Activated T-cell treated with anti-CD3 and anti-CD28 coated beads for 48 hours (primary cell): ENCODE measurements around the gene FNDC8.
"Not testable (repeated sequence)": the region's sequence is repeated elsewhere in the genome, so short reads cannot be mapped to it uniquely, and the experiment has no call there.

ENCODE experiments used
- DNase-seq: peaks from one replicate; pipeline ENCODE4 v3.0.0-alpha.2; 2020; ENCODE audit warnings: low read depth

FNDC8 gene

DNA sequence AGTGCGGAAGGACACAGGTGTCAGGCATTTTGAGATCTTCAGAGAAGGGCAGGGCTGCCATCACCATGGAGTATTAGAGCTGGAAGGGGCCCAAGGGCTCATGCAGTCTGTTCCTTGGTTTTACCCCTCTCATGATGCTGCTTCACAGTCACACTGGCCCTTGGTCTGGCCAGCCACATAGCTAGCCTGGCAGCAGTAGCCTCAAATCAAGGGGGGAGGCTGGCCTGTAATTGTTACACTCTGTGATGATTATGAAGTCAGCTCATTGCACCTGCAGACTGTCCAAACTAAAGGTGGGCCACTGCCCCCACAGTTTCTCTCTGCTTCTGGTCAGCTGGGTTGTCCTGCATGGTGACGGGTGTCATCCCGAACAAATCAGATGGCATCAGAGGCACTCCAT, at the start of gene FNDC8:
Gene FNDC8, plus strand, starts transcription at position 301 of the 400 bp plus-strand sequence. Its CDS starts 79 bp downstream, at position 380.
- no peak for DNase-seq

DNA sequence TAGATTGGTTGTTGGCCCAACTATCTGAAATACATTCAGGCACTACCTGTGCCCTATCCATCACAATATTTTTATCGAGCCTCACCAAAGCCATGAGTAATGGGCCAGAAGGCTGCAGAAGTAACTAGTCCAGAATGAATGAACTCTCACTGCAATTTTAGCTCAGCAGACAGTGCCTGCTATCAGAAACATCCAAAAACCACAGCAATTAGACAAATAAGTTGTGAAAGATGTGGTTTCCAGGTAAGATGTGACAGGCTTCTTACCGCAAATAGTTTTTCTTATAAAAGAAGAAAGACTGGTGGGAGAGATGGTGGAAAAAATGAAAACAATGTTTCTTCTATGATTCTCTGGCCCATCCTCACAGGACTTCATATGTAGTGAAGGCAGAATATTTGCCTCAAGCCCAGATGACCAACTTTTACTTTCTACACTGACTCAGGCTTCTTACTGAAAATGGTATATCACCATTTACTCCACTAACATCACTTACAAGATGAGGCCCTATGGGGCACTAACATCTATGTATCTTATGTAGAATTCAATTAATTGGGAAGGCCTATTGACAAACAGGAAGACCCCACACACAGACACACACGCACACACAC, 48.1 kb upstream of the FNDC8 start:
- no peak for DNase-seq

DNA sequence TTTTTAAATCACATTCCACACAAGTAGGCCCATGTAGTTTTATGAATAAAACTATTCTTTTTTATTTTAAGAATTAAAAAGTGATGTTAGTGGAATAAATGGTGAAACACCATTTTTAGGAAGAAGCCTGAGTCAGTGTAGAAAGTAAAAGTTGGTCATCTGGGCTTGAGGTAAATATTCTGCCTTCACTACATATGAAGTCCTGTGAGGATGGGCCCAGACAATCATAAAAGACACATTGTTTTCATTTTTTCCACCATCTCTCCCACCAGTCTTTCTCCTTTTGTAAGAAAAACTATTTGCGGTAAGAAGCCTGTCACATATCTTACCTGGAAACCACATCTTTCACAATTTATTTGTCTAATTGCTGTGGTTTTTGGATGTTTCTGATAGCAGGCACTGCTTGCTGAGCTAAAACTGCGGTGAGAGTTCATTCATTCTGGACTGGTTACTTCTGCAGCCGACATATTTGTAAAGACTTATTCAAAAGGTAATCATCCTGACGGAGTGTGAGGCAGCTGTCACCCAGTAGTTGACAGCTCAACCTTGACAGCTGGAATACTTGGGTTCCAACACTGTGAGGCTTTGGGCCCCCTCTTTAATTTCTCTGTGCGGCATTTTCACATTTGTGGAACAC, 47.3 kb upstream of the FNDC8 start:
- no peak for DNase-seq

DNA sequence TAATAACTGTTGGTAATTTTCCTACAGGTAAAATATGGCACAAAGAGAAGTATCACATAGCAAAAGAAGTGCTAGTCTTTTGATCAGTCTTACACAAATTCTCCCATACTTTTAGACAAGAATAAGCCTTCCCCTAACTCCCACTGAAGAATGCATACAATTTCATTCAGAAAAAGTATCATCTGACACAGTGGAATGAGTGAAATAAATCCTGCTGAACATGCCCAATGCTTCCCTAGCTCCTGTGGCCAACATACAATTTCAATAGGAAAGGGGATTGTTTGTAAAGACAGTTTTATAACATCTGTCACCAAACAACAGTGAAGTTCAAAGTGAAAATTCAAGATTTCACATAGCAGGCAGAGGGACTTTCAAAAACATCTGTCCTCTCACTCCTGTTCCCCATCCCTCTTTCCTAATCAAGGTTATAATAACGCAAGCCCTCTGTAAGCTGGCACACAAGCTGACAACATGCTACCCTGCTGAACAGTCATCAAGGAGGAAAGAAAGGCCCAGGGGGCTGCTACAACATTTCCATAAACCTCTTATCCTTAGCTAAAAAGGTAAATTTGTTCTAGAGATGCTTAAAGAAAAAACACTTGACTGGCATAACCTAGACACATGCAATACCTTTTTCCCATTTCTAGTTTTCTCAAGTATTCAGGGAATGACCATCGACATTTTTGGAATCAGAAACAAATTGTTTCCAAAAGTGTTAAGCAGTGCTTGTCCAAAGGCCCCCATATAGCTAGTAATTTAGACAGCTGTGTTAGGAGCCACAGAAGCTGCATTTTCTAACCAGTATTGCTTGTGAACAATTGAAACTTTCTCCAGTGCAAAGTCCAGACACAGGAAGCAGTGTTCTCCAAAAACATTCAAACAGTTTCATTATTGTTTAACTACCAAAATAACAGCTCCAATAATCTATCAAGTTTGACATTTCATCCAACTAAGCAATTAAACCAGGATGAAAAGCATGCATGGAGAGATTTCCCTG, 46.4 kb upstream of the FNDC8 start:
- DNase-seq: no peak

DNA sequence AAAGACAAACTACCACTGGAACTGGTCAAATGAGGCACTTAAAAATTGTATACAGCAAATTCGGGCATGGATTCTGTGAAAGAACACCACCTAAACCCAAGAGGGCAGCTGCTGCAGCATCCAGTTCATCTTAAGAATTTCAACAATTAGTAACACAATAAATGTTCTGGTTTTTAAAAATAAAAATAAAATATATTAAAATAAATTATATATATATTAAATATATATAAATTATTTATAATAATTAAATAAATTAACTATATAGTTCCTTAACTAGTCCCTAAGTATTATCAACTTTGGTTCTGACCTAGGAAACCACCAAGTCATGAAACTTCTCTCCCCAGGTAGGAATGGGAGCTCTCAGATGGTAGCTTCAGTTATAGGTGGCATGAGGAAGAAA, 44.5 kb upstream of the FNDC8 start:
- no peak for DNase-seq

DNA sequence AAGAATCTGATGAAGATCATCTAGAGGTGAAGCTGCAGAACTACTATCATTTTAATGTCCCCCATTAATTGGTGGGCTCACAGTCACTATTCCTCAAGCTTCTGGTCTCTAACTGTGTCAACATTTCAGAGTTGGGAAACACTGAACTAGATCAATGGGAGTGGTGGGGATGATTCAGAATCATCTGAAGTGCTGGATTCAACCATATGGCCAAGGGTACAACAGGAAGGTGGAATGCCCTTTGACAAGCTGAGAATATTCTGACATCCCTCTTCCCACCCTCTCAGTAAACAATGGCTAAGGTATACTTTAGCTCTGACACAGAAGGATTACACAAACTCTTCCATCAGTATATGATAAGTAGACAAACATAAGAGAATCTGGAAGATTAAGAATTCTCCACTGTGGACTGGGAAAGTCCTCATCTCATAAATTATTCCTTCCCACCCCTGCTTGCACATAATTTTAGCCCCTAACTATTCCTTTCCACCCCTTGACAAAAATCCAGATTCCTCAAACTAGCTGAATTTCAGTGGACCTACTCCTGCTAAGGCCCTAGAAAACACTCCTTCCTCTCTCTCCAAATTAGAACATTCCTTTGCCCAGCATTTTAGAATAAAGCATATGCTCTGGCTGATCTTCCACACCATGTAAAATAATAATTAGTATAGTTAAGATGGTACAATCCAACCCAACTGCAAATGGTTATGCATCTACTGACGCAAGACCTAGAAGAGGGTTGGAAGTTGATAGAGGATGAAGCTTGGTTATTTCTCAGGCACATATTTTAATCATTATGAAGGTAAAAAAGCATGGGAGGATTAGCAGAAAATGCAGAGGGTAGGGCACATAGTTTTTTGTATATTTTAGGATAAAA, 41.6 kb upstream of the FNDC8 start:
- DNase-seq: no peak

DNA sequence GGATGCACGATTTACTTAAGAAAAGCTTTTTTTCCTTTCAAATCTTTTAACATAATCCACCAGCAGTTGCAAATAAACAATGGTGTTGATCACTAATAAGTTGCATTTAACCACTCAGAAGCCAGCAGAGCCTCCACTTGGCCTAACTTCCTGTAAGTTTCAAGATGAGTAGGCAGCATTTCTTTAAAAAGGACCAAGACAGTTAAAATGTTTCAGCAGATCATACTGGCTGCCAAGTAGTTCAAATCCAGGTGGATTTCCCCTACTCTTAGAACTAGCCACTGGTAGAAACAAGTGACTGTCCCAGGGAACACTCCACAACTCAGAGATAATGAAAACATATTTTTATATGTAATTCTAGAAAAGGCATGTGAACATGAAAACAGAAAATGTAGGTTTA, 40.9 kb upstream of the FNDC8 start:
- DNase-seq: no peak

DNA sequence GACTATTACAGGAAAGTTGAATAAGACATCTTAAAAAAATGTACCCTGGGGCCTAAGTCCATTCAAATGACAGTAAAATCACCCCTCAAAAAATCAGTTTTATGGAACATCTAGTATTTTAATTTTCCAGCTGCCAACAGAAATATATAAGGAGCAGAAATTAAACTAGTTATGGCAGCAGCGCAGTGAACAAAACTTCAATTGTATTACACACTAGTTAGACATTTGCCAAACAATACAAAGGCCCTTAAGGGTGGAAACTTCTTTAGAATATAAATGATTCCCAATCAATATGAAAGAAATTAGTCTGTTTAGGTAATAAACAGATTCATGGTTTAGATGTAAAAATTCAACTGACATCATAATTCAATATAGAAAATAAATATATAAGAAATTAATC, 39.8 kb upstream of the FNDC8 start:
- no peak for DNase-seq

DNA sequence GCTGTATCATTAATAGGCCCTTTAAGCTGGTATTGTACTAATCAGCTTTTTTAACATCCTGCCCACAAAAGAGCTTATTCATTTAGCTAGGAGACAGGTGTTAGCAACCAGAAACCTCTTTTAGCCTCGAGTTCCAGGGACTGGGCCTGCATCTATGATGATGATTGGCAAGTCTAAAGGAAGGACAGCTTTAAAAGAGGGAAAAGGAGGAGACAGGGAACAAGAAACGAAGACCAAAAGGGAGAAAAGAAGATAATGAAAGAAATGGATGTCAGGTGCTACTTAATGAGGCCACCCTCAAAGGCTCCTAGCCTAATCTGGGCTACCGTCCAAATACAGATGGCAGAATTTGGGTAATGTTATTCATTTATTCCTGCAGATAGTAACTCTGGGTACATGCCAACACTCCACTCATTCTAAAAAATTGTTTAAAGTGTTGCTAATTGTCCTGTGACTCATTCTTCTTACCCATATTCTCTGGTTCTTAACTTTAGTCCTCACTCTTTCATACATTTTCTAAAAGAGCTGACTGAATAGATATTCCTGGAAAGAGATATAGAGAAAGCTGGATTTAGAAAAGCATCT, 39.2 kb upstream of the FNDC8 start:
- no peak for DNase-seq

DNA sequence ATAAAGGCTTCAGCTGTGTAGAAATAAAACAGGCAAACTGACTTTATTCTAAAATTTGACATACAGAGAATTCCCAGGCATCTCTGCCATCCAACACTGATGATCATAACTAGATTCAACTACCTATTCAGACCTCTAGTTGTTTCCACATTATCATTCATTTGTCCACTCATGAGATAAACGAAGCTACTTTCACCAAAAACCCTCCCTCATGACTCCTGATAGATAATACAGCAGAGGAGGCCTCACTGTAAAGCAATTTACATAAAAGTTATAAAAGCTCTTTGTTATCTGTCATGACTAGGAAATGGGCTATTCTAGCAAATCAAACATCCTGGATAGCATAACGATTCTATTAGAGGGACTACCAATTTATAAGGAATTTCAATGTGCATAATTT, 38.3 kb upstream of the FNDC8 start:
- DNase-seq: no peak

DNA sequence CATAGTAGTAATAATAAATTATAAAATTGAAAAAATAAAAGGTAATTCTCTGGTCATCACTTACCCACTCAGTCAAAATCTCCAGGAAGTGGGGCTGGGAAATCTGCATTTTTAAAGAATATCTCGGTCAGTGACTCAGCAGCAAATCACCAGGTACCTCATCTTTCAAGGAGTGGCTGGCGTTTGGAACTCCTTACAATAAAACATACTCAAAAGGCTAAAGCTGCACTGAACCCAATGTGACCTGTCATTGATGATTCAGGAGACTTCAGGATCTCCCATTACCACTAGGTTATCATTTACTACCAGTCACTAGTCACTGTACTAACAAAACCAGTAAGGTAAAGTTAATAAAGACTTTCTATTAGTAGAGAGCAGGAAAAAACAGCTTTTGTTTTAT, 36.4 kb upstream of the FNDC8 start:
- no peak for DNase-seq

DNA sequence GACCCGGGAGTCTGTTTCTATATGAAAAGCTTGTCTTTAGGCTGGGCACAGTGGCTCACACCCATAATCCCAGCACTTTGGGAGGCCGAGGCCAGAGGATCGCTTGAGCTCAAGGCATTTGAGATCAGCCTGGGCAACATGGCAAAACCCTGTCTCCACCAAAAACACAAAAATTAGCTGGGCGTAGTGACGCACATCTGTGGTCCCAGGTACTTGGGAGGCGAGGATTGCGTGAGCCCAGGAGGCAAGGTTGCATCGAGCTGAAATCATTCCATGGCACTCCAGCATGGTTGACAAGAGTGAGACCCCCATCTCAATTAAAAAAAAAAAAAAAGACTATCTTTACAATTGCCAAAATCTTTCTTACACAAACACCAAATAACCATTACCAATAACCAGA, 35.3 kb upstream of the FNDC8 start:
- no peak for DNase-seq

DNA sequence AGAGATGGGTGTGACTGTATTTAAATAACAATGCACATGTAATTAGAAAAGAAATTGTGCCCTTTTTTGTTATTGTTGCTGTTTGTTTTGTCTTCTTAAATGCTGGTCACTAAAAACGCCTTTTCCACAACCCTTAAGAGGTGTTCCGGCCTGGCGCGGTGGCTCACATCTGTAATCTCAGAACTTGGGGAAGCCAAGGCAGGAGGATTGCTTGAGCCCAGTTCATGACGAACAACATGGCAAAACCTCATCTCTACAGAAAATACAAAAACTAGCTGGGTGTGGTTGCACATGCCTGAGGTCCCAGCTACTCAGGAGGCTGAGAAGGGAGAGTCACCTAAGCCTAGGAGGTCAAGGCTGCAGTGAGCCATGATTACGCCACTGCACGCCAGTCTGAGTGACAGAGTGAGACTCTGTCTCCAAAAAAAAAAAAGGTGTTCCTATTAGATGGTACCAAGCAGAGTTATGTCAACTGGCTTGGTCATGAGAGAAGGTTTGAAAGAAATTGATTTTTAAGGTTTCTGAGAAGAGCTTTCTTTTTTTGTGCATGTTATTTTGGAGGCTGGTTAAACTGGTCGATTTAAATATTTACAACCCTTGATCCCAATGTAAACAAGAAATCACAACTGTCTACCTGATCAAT, 34.4 kb upstream of the FNDC8 start:
- DNase-seq: no peak

DNA sequence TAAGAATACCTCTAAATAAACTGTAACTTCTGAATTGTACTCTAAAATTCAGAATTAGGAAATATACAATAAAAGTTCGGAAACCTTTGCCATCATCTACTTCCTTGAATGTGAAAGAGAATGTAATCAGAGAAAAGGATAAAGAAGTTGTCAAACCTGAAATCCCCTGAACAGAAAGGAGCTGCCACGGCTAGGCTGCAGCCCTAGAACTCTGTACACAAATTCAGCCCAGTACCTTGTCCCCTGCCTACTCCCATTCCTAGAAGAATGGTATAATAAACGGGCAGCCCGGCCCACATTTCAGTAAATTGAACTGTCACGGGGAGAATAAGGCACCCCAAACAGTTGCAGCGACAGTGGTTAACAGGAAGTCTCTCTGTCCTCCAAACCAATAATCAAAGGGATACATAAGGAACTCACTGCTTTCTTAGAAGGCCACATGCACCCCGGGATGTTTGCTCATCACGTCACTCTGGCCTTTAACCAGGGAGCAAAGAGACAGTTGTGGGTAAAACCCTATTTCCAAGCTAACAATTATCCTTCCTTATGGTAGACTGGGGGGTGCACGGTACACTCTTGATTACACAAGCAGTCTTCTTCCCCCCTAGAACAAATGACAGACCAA, 33.6 kb upstream of the FNDC8 start:
- no peak for DNase-seq

DNA sequence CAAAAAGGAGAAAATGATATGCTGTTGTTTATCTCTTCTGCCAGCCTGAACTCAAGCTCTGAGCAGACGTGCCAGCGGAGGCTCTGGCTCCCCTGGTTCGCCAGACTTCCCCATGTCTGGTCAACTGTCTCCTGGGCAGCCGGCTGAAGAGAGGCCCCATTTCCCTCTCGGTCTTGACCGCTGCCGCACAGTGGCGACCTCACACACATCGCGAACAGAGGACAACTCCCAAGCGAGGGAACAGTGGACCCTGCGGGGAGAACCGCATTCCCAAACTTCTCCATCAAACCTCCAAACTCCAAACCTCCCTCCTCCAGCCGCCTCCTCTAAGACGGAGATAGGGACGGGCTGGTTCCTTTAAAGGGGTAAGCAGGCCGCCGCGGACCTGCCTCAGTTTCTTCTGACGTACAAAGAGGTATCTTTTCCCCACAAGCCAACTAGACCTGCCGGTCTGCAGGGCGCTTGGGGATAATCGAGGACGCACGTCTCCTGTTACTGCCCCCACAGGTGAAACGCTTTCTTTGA, 33.0 kb upstream of the FNDC8 start:
- no peak for DNase-seq

DNA sequence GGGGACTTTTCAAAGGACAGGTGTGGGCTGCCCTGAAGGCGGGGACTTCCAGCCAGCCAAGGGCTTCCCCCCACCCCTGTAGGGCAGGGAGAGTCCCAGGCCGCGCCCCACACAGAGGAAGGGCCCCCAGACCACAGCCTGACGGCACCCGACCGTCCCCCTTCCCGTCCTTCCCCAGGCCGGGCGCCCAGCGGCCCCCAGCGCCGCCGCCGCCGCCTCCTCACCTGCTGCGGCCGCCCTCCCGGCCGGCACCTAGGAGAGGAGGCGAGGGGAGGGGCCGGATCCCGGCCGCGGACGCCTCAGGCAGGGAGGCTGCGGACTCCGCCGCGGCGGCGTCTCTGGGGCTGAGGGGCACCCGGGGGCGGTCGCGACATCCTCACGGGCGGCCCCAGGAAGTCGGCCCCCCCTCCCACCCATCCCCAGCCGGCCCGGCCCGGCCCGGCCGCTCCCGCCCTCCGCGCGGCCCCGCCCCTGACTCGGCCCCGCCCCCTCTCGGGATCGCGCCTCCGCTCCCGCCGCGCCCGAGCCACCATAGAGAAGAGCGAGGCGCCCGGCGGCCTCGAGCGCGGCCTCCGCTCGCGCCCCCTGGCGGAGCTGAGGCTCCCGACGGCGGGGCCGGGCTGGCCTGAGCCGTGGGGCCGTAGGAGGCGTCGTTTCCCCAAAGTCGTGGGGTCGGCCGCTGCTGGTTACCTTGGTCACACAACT, 32.4 kb upstream of the FNDC8 start:
- DNase-seq: peak; percentile 95

DNA sequence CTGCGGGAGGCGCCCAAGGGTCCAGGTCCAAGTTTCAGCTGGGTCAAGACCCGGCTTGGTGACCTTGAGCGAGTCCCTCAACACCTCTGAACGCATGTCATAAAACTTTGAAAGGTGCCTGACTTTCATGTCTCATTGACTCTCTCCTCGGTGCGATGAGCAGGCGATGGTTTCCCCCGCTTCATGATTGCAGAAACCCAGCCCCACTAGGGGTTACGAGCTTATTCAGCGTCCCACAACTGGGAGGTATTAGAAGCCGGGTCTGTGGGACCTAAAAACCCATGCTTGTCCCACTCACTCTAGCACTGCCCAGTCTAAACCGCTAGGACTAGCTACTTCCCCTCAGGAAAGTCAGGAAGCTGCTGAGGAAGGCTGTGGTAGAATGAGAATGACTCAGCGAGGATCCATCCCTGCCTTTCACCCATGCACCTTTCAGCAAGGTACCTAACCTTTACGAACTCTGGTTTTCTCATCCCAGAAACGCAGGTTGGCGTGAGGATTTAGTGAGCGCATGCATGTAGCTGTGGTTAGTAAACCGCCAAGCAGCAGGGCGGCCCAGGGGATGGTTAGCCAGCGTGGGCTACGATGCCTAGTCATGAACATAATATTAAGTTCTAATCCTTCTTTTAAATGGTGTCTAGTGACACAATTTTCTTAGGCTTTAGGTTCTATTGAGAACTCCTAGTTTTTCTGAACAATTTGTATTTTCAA, 31.7 kb upstream of the FNDC8 start:
- DNase-seq: no peak

DNA sequence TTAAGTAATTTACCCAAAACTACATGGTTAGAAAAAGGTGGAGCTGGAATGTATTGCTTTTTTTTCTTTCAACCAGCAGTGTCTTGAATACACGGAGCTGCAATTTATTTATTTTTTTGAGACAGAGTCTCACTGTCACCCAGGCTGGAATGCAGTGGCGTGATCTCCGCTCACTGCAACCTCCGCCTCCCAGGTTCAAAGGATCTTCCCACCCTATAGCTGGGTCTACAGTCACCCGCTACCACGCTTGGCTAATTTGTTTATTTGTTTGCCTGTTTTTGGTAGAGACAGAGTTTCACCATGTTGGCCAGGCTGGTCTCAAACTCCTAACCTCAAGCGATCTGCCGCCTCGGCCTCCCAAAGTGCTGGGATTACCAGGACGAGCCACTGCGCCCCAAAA, 30.7 kb upstream of the FNDC8 start:
- not testable (repeated sequence) for DNase-seq

DNA sequence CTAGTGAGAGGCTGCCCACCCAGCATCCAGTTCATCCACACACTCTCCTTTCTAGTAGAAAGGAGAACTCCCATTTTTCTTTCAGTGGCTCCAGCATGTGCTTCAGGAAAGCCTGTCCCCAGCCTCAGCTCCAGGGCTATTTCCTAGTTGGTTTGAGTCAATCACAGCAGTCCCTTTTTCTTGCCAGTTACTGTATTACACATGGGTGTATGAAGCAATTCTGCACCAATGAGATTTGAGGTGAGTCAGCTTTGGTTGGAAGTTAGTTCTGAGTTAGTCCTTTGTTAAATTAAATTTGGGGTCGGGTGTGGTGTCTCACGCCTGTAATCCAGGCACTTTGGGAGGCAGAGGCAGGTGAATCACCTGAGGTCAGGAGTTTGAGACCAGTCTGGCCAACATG, 26.5 kb upstream of the FNDC8 start:
- DNase-seq: no peak
